Upper lobe of right lung (tissue), 1 donor: ENCODE data around the gene DUS1L. TPM values are rescaled to one million over a fixed set of nuclear protein-coding genes. Genes with fewer than 3 reads are reported as not detected.

ENCODE experiments used
- ATAC-seq: fragments of 200-7000 bp; cut with Tn5 transposase; one replicate; pipeline ENCODE4 v1.9.1; 2020; ENCODE audit warnings: mild to moderate bottlenecking, moderate library complexity
- DNase-seq: peaks from one replicate; pipeline ENCODE4 v3.0.0-alpha.2; 2020
- H3K27ac ChIP-seq: fragments of 200-600 bp; one replicate; pipeline ENCODE4 v1.8.0; 2022
- H3K27me3 ChIP-seq: fragments of 200-600 bp; one replicate; pipeline ENCODE4 v1.8.0; 2022; ENCODE audit warnings: mild to moderate bottlenecking
- H3K36me3 ChIP-seq: fragments of 200-600 bp; one replicate; pipeline ENCODE4 v1.8.0; 2022
- H3K4me1 ChIP-seq: fragments of 200-600 bp; one replicate; pipeline ENCODE4 v1.8.0; 2022
- H3K4me3 ChIP-seq: fragments of 200-600 bp; one replicate; pipeline ENCODE4 v1.8.0; 2022; ENCODE audit warnings: mild to moderate bottlenecking
- H3K9me3 ChIP-seq: fragments of 200-600 bp; one replicate; pipeline ENCODE4 v1.8.0; 2022
- CTCF ChIP-seq: fragments of 200-600 bp; IDR thresholded peaks from one replicate; pipeline ENCODE4 v1.8.0; 2022; ENCODE audit warnings: antibody characterized with exemption
- intact Hi-C: fragments of 100-400 bp; cut with DNase I; formaldehyde crosslinking; loops from one replicate; pipeline ENCODE4 v1.11.0; 2022
- total RNA-seq: library from RNA; stranded (reverse); fragmentation: NEBNext Ultra II Directional; extraction: Animal tissue kit (Norgen Biotek cat#: 25700); gene quantifications from one replicate; pipeline ENCODE4 v1.2.1, GENCODE V29; 2021
- donor health status: DM: no; HTN: yes; CAD: no; lungs with severe emphysema.

DUS1L gene
- total RNA-seq, 1 donor from 2014 or later = 82.4 TPM

- no peaks in the 10 kb centered on the region for H3K27me3 ChIP-seq
- no peak overlapping the region for H3K4me3 ChIP-seq
- no peak overlapping the region for H3K27ac ChIP-seq
- peaks cover 2% of the 10 kb centered on the region for H3K4me1 ChIP-seq
- DNase-seq (no peak), ATAC-seq (no peak)
- H3K9me3 ChIP-seq = no peaks in the 10 kb centered on the region
- TF ChIP-seq CTCF = no peak
- H3K36me3 ChIP-seq = peaks cover 96% of the 10 kb centered on the region
- intact Hi-C loops = no loop called here
Measured at GRCh38 chr17:82091264-82092066, 25.9 kb upstream of the DUS1L start.

- no peak for TF ChIP-seq CTCF
- intact Hi-C loops = no loop called here
- peaks cover 98% of the 10 kb centered on the region for H3K36me3 ChIP-seq
Measured at GRCh38 chr17:82090549-82091263, 25.1 kb upstream of the DUS1L start.

GRCh38 chr17:82089723-82090548 is 24.3 kb upstream of the DUS1L start:
- H3K27me3 ChIP-seq = no peaks in the 10 kb centered on the region
- no peak overlapping the region for H3K4me3 ChIP-seq
- peaks cover 98% of the 10 kb centered on the region for H3K36me3 ChIP-seq
- no peak overlapping the region for H3K27ac ChIP-seq
- no peak for DNase-seq
- no peaks in the 10 kb centered on the region for H3K4me1 ChIP-seq
- ATAC-seq = no peak
- TF ChIP-seq CTCF = no peak
- intact Hi-C loops = no loop called here
- H3K9me3 ChIP-seq = no peaks in the 10 kb centered on the region

More at GRCh38 chr17:82090549-82091263, 25.1 kb upstream of the DUS1L start:
- no peak for DNase-seq
- H3K4me1 ChIP-seq = no peaks in the 10 kb centered on the region
- no peak for ATAC-seq
- H3K9me3 ChIP-seq = no peaks in the 10 kb centered on the region
- H3K27ac ChIP-seq = no peak overlapping the region
- H3K4me3 ChIP-seq = no peak overlapping the region
- H3K27me3 ChIP-seq = no peaks in the 10 kb centered on the region

GRCh38 chr17:82088838-82089722 is 23.5 kb upstream of the DUS1L start:
- TF ChIP-seq CTCF = no peak
- H3K27ac ChIP-seq = no peak overlapping the region
- ATAC-seq (no peak), DNase-seq (no peak)
- H3K27me3 ChIP-seq = no peaks in the 10 kb centered on the region
- no peaks in the 10 kb centered on the region for H3K4me1 ChIP-seq
- intact Hi-C loops = no loop called here
- no peak overlapping the region for H3K4me3 ChIP-seq
- H3K36me3 ChIP-seq = peaks cover 100% of the 10 kb centered on the region
- H3K9me3 ChIP-seq = no peaks in the 10 kb centered on the region
